G401.6 (cell line): ENCODE measurements around the gene NOS1AP.
"Not testable (repeated sequence)": the region's sequence is repeated elsewhere in the genome, so short reads cannot be mapped to it uniquely, and the experiment has no call there.

Experiments used
- FAIRE-seq: peaks from 2 replicates; lab custom pipeline; 2012; peaks lifted over from hg19 to GRCh38; lab: Jason Lieb, UNC

NOS1AP gene

DNA sequence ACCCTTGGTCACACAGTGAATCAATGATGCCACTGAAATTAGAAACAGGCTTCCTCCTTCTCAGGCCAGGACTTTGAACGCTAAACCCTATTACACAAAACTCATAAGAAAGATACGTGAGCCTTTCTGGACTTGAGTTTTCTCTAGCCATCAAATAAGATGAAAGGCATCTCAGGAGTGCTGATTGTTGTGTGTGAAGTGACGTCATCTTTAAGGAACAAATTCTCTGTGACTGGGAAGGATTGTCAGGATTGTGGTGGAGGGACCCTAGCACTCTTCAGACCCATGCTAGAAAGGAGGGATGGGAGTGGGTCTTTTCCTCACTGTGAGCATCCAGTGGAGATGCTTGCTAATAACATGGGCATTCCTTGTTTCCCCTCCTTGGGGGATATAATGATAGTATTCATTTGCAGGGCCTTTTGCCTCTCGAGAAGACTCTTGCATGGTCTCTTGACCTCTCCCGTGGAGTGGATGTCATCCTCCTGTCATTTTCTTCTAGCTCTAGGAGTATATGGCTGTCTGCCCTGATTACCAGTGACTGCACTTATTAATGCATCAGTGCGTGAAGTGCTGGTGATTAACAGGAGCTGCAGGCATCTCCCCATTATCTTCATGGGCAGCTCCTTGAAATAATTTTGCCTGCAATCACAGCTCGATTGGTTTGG is 267.3 kb downstream of the NOS1AP start:
- no peak for FAIRE-seq

- FAIRE-seq: no peak
These were observed 273.0 kb downstream of the NOS1AP start for GRCh38 chr1:162342452-162342983.

DNA sequence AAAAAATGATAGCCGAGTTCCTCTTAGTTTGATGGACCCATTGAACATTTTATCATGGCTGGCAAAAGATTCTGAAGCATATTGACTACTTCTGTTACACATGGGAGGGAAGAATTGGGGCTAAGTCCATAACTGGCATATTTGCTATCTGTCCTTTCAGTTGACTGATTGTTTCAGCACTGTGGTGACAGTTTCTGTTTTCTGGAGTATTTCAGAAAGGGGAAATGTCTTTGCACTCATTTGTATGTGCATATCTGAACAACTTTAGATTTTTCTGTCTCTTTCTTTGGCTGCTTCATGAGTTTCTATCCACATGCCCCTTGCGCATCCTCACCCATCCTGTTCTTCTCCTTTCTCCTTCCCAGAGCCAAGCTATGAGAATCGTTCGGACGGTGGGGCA is 274.0 kb downstream of the NOS1AP start:
- no peak for FAIRE-seq

DNA sequence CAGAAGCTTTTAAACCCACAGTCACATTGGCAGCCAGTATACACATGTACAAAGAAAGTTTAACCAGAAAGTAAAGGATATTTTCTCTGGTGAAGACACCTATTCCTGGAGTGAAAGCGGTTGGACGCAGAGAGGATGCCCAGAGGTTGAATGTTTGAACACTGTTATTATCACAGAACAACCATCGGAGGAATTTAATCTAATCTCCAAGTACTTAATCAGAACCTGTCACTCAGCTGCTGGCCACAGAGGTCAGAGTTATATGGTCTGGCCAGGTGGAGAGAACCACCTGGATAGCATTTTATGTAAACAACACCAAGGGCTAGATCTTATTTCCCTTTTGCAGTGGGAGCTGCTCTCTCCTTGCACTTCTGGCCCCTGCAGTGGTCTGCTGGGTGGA is 277.8 kb downstream of the NOS1AP start:
- no peak for FAIRE-seq

DNA sequence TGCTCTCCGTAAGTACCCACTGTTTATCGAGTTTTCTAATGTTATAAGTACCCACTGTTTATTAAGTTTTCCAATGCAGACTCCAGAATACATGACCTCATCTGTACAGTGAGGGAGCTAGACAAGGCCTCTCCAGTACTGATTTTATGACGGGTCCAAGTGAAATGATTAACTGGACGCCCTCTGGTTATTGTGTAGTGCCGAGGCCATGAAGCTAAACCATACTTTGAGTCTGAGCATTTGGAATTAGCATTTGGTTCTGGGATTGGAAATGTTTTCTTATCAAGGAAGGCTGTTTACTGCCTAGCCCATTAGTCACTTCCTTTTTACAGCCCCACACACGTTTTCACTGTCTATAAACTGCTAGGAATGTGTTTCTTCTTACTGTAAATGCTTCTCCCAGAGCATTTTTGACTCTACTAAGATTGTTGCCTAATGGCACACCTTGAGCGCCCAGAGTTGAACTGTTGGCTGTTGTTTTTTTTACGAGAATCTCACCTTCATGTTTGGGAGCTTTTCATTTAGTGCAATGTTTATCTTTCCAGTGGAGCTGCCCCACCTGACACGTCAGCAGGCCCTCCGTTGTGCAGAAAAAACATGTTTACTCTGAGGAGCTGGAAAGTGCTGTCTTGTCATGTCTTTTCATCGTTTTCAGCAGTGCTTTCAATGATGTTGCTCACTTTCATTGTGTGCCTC is 280.3 kb downstream of the NOS1AP start:
- FAIRE-seq: no peak

GRCh38 chr1:162351246-162351842 is 281.9 kb downstream of the NOS1AP start:
- FAIRE-seq: no peak

DNA sequence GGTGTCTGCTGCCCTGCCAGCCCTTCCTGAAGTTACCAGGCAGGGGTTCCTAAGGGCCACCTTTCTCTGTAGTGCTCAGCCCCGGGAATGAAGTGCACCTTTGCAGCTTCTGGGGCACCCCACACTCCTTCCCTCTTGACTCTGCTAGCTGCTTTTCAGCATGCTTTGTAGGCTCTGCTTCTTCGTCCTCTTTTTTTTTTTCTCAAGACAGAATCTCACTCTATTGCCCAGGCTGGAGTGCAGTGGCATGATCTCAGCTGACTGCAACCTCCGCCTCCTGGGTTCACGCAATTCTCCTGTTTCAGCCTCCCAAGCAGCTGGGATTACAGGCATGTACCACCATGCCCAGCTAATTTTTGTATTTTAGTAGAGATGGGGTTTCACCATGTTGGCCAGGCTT is 282.4 kb downstream of the NOS1AP start:
- FAIRE-seq: not testable (repeated sequence)

GRCh38 chr1:162353078-162353477 is 283.6 kb downstream of the NOS1AP start:
- no peak for FAIRE-seq

DNA sequence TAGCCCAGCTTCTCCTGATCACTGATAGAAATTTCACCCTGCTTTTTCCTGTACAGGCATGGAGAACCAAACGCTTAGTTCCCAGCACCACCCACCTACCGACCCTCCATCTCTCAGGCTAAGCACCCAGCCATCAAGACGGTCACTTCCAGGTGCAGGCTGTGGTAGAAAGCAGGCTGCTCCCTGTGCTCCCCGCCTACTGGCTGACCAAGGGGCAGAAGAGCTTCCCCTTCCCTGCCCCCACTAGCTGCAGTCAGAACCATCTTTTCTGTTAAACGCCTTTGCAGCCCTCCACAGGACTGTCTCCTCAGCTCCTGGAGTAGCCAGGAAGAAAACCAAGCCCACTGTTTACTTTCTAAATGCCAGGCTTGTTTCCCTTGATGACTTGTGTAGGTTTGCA is 284.2 kb downstream of the NOS1AP start:
- no peak for FAIRE-seq

- FAIRE-seq: no peak
These were observed 288.3 kb downstream of the NOS1AP start for GRCh38 chr1:162357681-162358266.

GRCh38 chr1:162358928-162359327 is 289.4 kb downstream of the NOS1AP start:
- no peak for FAIRE-seq

- FAIRE-seq: no peak
These were observed 290.2 kb downstream of the NOS1AP start for GRCh38 chr1:162359523-162360236.

GRCh38 chr1:162360237-162360873 is 290.9 kb downstream of the NOS1AP start:
- FAIRE-seq: no peak

DNA sequence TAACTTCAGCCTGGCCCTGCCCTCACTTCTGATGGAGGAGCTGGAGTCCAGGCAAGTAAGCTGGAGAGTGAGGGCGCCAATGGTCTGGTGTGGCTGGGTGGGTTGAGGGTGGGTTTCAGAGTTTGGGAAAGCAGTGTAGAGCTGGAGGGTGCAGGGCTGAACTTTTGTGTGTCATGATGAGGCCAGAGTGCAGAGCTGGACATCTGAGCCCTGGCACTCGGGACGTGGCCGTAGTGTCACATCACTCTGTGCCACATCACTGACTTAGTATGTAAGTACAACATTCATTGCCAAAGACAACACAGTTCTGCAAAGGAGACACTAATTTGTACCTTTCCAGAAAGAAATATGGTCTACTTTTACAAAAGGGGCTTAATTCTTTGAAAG is 291.4 kb downstream of the NOS1AP start:
- FAIRE-seq: no peak

DNA sequence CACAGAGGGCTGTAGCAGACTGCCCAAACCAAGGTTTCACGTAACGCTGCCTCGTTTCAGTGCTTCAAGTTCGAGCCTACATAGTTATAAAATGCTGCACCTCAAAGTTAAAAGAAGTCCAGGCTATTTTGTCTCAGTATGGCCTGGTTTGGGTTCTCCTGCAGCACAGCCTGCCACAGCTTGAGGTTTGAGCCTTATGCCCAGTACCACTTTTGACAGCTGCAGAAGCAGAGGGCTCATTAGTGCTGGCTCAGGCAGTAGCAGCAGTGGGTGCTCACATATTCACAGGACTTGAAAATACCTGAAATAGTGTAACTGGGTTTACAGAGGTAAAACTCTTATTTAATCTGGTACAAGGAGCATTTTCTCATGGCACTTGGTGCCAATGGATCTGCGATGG is 291.9 kb downstream of the NOS1AP start:
- FAIRE-seq: no peak

- FAIRE-seq: no peak
These were observed 294.3 kb downstream of the NOS1AP start for GRCh38 chr1:162363823-162364222.

- no peak for FAIRE-seq
These were observed 295.0 kb downstream of the NOS1AP start for GRCh38 chr1:162364498-162364897.

GRCh38 chr1:162365284-162366020 is 296.0 kb downstream of the NOS1AP start:
- no peak for FAIRE-seq

GRCh38 chr1:162366149-162366548 is 296.7 kb downstream of the NOS1AP start:
- no peak for FAIRE-seq

GRCh38 chr1:162366671-162367070 is 297.2 kb downstream of the NOS1AP start:
- no peak for FAIRE-seq

DNA sequence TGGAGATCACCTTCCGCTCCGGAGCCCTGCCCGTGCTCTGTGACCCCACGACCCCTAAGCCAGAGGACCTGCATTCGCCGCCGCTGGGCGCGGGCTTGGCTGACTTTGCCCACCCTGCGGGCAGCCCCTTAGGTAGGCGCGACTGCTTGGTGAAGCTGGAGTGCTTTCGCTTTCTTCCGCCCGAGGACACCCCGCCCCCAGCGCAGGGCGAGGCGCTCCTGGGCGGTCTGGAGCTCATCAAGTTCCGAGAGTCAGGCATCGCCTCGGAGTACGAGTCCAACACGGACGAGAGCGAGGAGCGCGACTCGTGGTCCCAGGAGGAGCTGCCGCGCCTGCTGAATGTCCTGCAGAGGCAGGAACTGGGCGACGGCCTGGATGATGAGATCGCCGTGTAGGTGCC is 297.6 kb downstream of the NOS1AP start:
- no peak for FAIRE-seq
